Neuronal stem cell (in vitro differentiated cells): ENCODE measurements around the gene PMS1.

Experiments used
- DNase-seq: peaks from one replicate; pipeline ENCODE4 v3.0.0-alpha.2; 2013; ENCODE audit warnings: low spot score
- H2AFZ ChIP-seq: one replicate; pipeline ENCODE4 v1.6.1; 2013; ENCODE audit warnings: mild to moderate bottlenecking, low read length, inconsistent platforms
- H2AK5ac ChIP-seq: 2 replicates; pipeline ENCODE4 v1.6.1; 2013; ENCODE audit warnings: low read depth, mild to moderate bottlenecking, inconsistent platforms, low read length, moderate library complexity, mixed read lengths
- H2BK120ac ChIP-seq: 2 replicates; pipeline ENCODE4 v1.6.1; 2013; ENCODE audit warnings: low read depth, mild to moderate bottlenecking, inconsistent platforms, low read length, moderate library complexity, mixed read lengths
- H2BK12ac ChIP-seq: one replicate; pipeline ENCODE4 v1.6.1; 2013; ENCODE audit warnings: low read length, inconsistent platforms
- H2BK15ac ChIP-seq: 2 replicates; pipeline ENCODE4 v1.6.1; 2013; ENCODE audit warnings: mild to moderate bottlenecking, low read length, inconsistent platforms, mixed read lengths
- H2BK5ac ChIP-seq: one replicate; pipeline ENCODE4 v1.6.1; 2013; ENCODE audit warnings: inconsistent platforms, mild to moderate bottlenecking, low read length, moderate library complexity
- H3K14ac ChIP-seq: one replicate; pipeline ENCODE4 v1.6.1; 2013; ENCODE audit warnings: low read length, inconsistent platforms
- H3K18ac ChIP-seq: 2 replicates; pipeline ENCODE4 v1.6.1; 2013; ENCODE audit warnings: low read length, inconsistent platforms
- H3K23ac ChIP-seq: 2 replicates; pipeline ENCODE4 v1.6.1; 2013; ENCODE audit warnings: low read depth, mild to moderate bottlenecking, mixed read lengths, low read length, inconsistent platforms; ENCODE audit not compliant: poor library complexity
- H3K27ac ChIP-seq: replicated peaks from 3 replicates; pipeline ENCODE4 v1.5.1; 2013; ENCODE audit warnings: low read length, inconsistent platforms
- H3K27me3 ChIP-seq, 3 experiments: 2 replicates each; pipeline ENCODE4 v1.6.1; 2013; ENCODE audit warnings: low read length in 3 of 3, mild to moderate bottlenecking in 2 of 3, inconsistent platforms in 1 of 3, low read depth in 1 of 3, mixed read lengths in 1 of 3, moderate library complexity in 1 of 3; ENCODE audit not compliant: control insufficient read depth in 3 of 3, insufficient read depth in 3 of 3
- H3K36me3 ChIP-seq, 2 donors: replicated peaks in 1 of 2; 2 replicates each; pipeline ENCODE4 v1.6.1; 2013; ENCODE audit warnings: low read length in 2 of 2; ENCODE audit not compliant: control insufficient read depth in 2 of 2, insufficient read depth in 2 of 2
- H3K4ac ChIP-seq: 2 replicates; pipeline ENCODE4 v1.6.1; 2013; ENCODE audit warnings: inconsistent platforms, mild to moderate bottlenecking, low read length, moderate library complexity
- H3K4me1 ChIP-seq, 2 donors: 1 replicate in 1 of 2; 2 replicates in 1 of 2; pipeline ENCODE4 v1.6.1; 2013; ENCODE audit warnings: low read length in 2 of 2, low read depth in 1 of 2; ENCODE audit not compliant: control insufficient read depth in 2 of 2, insufficient read depth in 1 of 2
- H3K4me2 ChIP-seq: one replicate; pipeline ENCODE4 v1.6.1; 2013; ENCODE audit warnings: mild to moderate bottlenecking, low read length, inconsistent platforms; ENCODE audit not compliant: insufficient read depth, poor library complexity, severe bottlenecking
- H3K4me3 ChIP-seq, 2 donors: 2 replicates each; pipeline ENCODE4 v1.5.1; 2013; ENCODE audit warnings: low read length in 2 of 2, mild to moderate bottlenecking in 2 of 2, inconsistent platforms in 1 of 2, moderate library complexity in 1 of 2
- H3K79me1 ChIP-seq: one replicate; pipeline ENCODE4 v1.6.1; 2013; ENCODE audit warnings: low read depth, mild to moderate bottlenecking, inconsistent platforms, low read length, moderate library complexity
- H3K9ac ChIP-seq: one replicate; pipeline ENCODE4 v1.6.1; 2013; ENCODE audit warnings: mild to moderate bottlenecking, low read depth, low read length, inconsistent platforms; ENCODE audit not compliant: poor library complexity
- H3K9me3 ChIP-seq, 2 donors: replicated peaks in 1 of 2; 2 replicates each; pipeline versions ENCODE3 to v1.6.1; 2013; ENCODE audit warnings: low read length in 2 of 2, mild to moderate bottlenecking in 2 of 2, inconsistent platforms in 1 of 2, low read depth in 1 of 2, mixed read lengths in 1 of 2, moderate library complexity in 1 of 2; ENCODE audit not compliant: control insufficient read depth in 2 of 2, insufficient read depth in 1 of 2
- H4K8ac ChIP-seq: one replicate; pipeline ENCODE4 v1.6.1; 2013; ENCODE audit warnings: low read depth, mild to moderate bottlenecking, inconsistent platforms, low read length, moderate library complexity
- H4K91ac ChIP-seq: one replicate; pipeline ENCODE4 v1.6.1; 2013; ENCODE audit warnings: low read length, low read depth, mild to moderate bottlenecking, inconsistent platforms; ENCODE audit not compliant: poor library complexity
- WGBS, 2 donors: extraction: QIAGEN DNeasy Blood & Tissue Kit; methylation state at CpG; one replicate each; pipeline ENCODE4 v1.1.7; 2013; ENCODE audit warnings: missing lambda C conversion rate in 2 of 2, mixed read lengths in 1 of 2; ENCODE audit not compliant: insufficient read length in 2 of 2, insufficient replicate concordance in 1 of 2; ENCODE audit errors: extremely low coverage in 2 of 2; 5-methylcytosine and 5-hydroxymethylcytosine counted together

Gene PMS1

DNA sequence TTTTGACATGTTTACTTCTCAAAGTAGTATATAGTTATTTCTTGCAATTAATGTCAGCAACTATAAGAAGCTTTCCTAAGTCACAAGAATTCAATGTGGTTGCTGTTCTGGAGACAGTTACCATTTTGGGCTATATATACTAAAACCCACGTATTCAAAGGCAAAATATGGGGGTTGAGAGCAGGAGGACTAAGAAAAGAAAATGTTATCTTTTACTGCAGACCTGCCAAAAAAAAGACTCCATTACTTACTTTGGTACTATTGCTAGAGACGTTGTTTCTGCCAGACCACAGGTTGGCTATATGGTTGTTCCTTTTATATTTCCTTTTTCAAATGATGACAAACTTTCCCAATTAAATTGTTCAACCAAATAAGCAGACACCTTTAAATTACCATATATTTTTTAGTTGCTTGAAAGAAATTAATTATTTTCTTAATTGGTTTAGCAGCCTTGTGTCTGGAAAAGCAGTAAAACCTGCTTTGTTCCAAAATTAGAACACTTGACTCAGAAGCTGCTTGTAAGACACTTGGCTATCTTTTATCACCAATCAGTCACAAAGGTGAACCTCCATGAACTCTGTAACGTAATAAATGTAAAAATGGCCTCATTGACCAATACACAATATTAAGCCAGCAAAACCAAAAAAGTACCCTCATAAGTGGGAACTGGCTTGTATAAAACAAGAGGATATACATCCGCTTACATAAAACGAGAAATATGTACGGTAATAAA is 13.5 kb upstream of the PMS1 start:
- Histone ChIP-seq H3K27ac (no peak overlapping the region), H4K91ac (no peak overlapping the region), H3K36me3 (peaks cover 6 to 93% of the 10 kb centered on the region in 2 donors)

DNA sequence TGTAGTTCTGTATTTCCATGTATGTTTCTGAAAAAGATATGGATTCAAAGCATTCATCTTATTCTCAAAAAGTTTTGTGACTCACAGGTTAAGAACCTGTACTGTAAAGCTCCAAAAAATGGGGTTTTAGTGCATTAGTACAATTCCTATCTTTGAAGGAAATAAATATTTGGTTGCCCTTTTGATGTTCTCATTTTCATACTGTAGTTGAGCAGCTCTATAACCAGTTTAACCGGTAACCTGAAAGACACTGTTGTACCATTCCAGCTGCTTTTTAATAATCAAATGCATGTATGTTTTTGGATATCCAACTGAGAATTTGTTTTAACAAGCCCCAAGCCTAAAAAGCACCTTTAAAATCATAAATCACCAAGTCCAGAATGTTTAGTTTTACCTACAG is 12.0 kb upstream of the PMS1 start:
- H3K79me1 ChIP-seq: no peaks in the 10 kb centered on the region
- no peaks in the 10 kb centered on the region for H3K27me3 ChIP-seq
- no peak overlapping the region for H2AK5ac ChIP-seq
- no peak overlapping the region for H3K18ac ChIP-seq
- no CpG with 5 or more reads among the region's 1 CpG for WGBS, 2 donors
- no peak overlapping the region for H4K8ac ChIP-seq
- no peak overlapping the region for H2BK12ac ChIP-seq
- H3K36me3 ChIP-seq: peaks cover 6 to 95% of the 10 kb centered on the region in 2 donors
- H2BK120ac ChIP-seq: no peak overlapping the region
- H3K9ac ChIP-seq: no peak overlapping the region
- H3K27ac ChIP-seq: no peak overlapping the region
- no peak overlapping the region for H2BK5ac ChIP-seq
- no peak overlapping the region for H3K4ac ChIP-seq
- no peak overlapping the region for H3K23ac ChIP-seq
- no peak overlapping the region for H3K4me2 ChIP-seq
- no peak overlapping the region for H3K4me3 ChIP-seq
- H3K9me3 ChIP-seq: no peaks in the 10 kb centered on the region
- no peak overlapping the region for H2AFZ ChIP-seq
- no peak for DNase-seq
- no peak overlapping the region for H3K14ac ChIP-seq
- H4K91ac ChIP-seq: no peak overlapping the region
- no peaks in the 10 kb centered on the region for H3K4me1 ChIP-seq
- no peak overlapping the region for H2BK15ac ChIP-seq

More for the DNA sequence above, 13.5 kb upstream of the PMS1 start:
- Histone ChIP-seq H3K4me2 (no peak overlapping the region), H3K4ac (no peak overlapping the region), H3K23ac (no peak overlapping the region), H3K79me1 (no peaks in the 10 kb centered on the region), H3K27me3 (no peaks in the 10 kb centered on the region), H3K4me3 (no peak overlapping the region), H2AFZ (no peak overlapping the region), H2AK5ac (no peak overlapping the region), H2BK120ac (no peak overlapping the region), H3K18ac (no peak overlapping the region), H2BK5ac (no peak overlapping the region), H3K14ac (no peak overlapping the region), H4K8ac (no peak overlapping the region), H3K9me3 (no peaks in the 10 kb centered on the region), H3K4me1 (no peaks in the 10 kb centered on the region), H2BK12ac (no peak overlapping the region), H2BK15ac (no peak overlapping the region), H3K9ac (no peak overlapping the region)
- no CpG with 5 or more reads among the region's 6 CpGs for WGBS, 2 donors
- DNase-seq: no peak

DNA sequence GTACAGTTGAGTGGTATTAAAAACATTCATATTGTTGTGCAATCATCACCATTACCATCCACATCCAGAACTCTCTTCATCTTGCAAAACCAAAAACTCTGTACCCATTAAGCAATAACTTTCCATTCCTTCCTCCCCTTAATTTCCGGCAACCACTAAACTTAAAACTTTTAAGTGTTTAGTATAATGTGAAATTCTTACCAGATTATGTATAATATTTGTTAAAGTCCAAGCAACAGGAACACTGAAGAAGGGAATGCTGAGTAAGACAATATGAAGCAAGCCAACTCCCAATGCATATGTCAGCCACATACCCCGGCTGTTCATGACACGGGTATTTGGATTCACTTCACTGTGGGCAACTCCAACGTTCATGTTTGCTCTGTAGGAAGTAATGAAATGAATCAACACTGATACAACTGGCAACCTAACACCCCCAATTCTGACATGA is 2.0 kb upstream of the PMS1 start:
- Histone ChIP-seq H2BK5ac (no peak overlapping the region), H3K36me3 (peaks cover 10 to 71% of the 10 kb centered on the region in 2 donors), H4K91ac (no peak overlapping the region), H2BK15ac (no peak overlapping the region), H3K4me1 (peaks cover 2 to 5% of the 10 kb centered on the region in 2 donors), H3K4ac (no peak overlapping the region), H3K4me2 (no peak overlapping the region), H3K27ac (no peak overlapping the region), H2AFZ (no peak overlapping the region), H3K4me3 (peak overlapping the region in 1 of 2 donors; percentile 75), H3K27me3 (no peaks in the 10 kb centered on the region), H3K9me3 (no peaks in the 10 kb centered on the region), H3K23ac (no peak overlapping the region), H2BK120ac (no peak overlapping the region), H2BK12ac (no peak overlapping the region), H2AK5ac (no peak overlapping the region), H3K14ac (no peak overlapping the region), H4K8ac (no peak overlapping the region), H3K79me1 (peaks cover 2% of the 10 kb centered on the region), H3K18ac (no peak overlapping the region), H3K9ac (no peak overlapping the region)
- no CpG with 5 or more reads among the region's 4 CpGs for WGBS, 2 donors
- no peak for DNase-seq

DNA sequence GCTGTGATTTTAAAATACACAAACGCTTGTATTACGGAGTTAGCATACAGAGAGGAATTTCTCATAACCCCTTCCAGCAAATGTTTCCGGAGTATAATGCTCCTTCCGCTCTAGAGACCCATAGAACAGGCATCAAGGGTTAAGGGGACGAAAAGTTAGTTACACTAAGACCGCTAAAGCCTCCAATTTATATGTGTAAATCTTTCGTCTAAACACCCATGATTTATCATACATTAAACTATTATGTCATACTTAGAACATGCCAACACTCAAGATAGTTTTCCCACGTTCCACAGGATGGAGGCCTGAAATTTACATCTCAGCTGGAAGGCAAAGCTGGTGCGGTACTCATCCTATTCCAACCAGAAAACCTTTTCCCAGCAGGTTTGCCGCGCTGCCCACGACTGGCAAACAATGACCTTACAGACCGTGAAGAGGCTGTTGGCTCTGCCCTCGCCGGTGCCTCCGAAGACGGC is 761 bp upstream of the PMS1 start:
- Histone ChIP-seq H3K4me3 (peak overlapping the region; percentile 75 to 95), H3K27ac (peak overlapping the region; percentile 96), H3K36me3 (peaks cover 10 to 72% of the 10 kb centered on the region in 2 donors), H2BK120ac (no peak overlapping the region), H2BK12ac (no peak overlapping the region), H2BK5ac (peak overlapping the region; percentile 96), H3K14ac (peak overlapping the region; percentile 98), H3K4ac (no peak overlapping the region), H3K18ac (peak overlapping the region; percentile 100), H2BK15ac (peak overlapping the region; percentile 92), H2AK5ac (no peak overlapping the region), H3K9me3 (no peaks in the 10 kb centered on the region), H3K79me1 (peaks cover 2% of the 10 kb centered on the region), H4K91ac (no peak overlapping the region), H3K4me2 (peak overlapping the region; percentile 69), H3K23ac (peak overlapping the region; percentile 99), H3K4me1 (peaks cover 2 to 5% of the 10 kb centered on the region in 2 donors), H2AFZ (peak overlapping the region; percentile 97), H3K27me3 (no peaks in the 10 kb centered on the region), H3K9ac (peak overlapping the region; percentile 96), H4K8ac (no peak overlapping the region)
- WGBS, 2 donors: no CpG with 5 or more reads among the region's 17 CpGs
- DNase-seq: no peak
